Measurements from ENCODE around the gene USP2. TPM values are rescaled to one million over a fixed set of nuclear protein-coding genes. Genes with fewer than 3 reads are reported as not detected.

USP2 gene
- total and polyA plus RNA-seq, 2 of the 4 experiments (the other 2 are of a cell fraction): 0.18 to 0.79 TPM

- Histone ChIP-seq H2BK20ac (ENCODE audit: low read depth, low read length) (no peak overlapping the region), H3K9me1 (ENCODE audit: insufficient read depth, low read length) (no peaks in the 10 kb centered on the region)
Observed at GRCh38 chr11:119388103-119388502, 6.6 kb upstream of the USP2 start.

More at GRCh38 chr11:119388103-119388502, 6.6 kb upstream of the USP2 start:
- WGBS, 2 experiments (ENCODE audit: extremely low coverage in 2 of 2, insufficient read length in 1 of 2): no CpG with 5 or more reads among the region's 7 CpGs
- Histone ChIP-seq H4K20me1 (ENCODE audit: insufficient read depth, low read length) (no peaks in the 10 kb centered on the region), H3K14ac (replicated peaks; ENCODE audit: low read depth, low read length) (no peak overlapping the region), H3K4ac (ENCODE audit: low read depth, low read length) (no peak overlapping the region), H3K18ac (ENCODE audit: low read depth, low read length) (no peak overlapping the region), H4K8ac (ENCODE audit: low read depth in 2 of 2, low read length in 2 of 2) (no peak overlapping the region), H2BK5ac (ENCODE audit: low read depth, low read length, poor library complexity, severe bottlenecking) (no peak overlapping the region), H2AK9ac (replicated peaks; ENCODE audit: low read depth, low read length, poor library complexity) (no peak overlapping the region), H3K4me2 (ENCODE audit: low read depth, low read length) (no peak overlapping the region), H3K4me3 (ENCODE audit: insufficient read depth, low read depth, low read length) (no peak overlapping the region), H2BK15ac (ENCODE audit: low read depth, low read length) (no peak overlapping the region), H2AK5ac (ENCODE audit: low read depth, low read length) (no peak overlapping the region), H2AFZ (replicated peaks; ENCODE audit: low read length, poor library complexity) (no peak overlapping the region), H3K27me3 (ENCODE audit: control insufficient read depth, insufficient read depth, low read length) (peaks cover 33% of the 10 kb centered on the region), H2BK120ac (ENCODE audit: low read depth, low read length) (no peak overlapping the region), H3K36me3 (ENCODE audit: control insufficient read depth, insufficient read depth, low read length) (no peaks in the 10 kb centered on the region), H3K27ac (ENCODE audit: insufficient read depth, low read length) (no peak overlapping the region), H4K5ac (ENCODE audit: low read depth, low read length) (no peak overlapping the region), H3K4me1 (ENCODE audit: control insufficient read depth, insufficient read depth, low read length) (no peaks in the 10 kb centered on the region), H3K9ac (ENCODE audit: low read depth, low read length) (no peak overlapping the region), H3K56ac (ENCODE audit: extremely low read depth, insufficient read depth, low read length) (no peak overlapping the region), H3K79me1 (ENCODE audit: low read depth in 1 of 2, low read length in 2 of 2) (no peaks in the 10 kb centered on the region), H4K91ac (ENCODE audit: insufficient read depth, low read depth, low read length) (no peak overlapping the region), H3K23ac (ENCODE audit: low read depth, low read length) (no peak overlapping the region), H3K9me3 (ENCODE audit: control insufficient read depth, insufficient read depth, low read length) (no peaks in the 10 kb centered on the region)
- BruUV-seq (replicated peaks): no TSS peak
- no peak for DNase-seq
- intact Hi-C loops (cut with micrococcal nuclease): no loop called here
- ATAC-seq (ENCODE audit: low read depth): no peak
- dilution Hi-C loops (cut with HindIII; ENCODE audit: low sequenced_read_pairs, unreplicated experiment): no loop called here
- ChIA-PET CTCF (no interaction called here), POLR2A (ENCODE audit: unreplicated experiment) (no interaction called here)
- TF ChIP-seq USF2 (IDR thresholded peaks at IDR 0.05; ENCODE audit: low read depth, low read length) (no peak), MAZ (IDR thresholded peaks at IDR 0.05; ENCODE audit: borderline replicate concordance, low read depth, low read length) (no peak), CHD1 (IDR thresholded peaks at IDR 0.05; ENCODE audit: low read depth, low read length) (no peak), MXI1 (IDR thresholded peaks at IDR 0.05; ENCODE audit: borderline replicate concordance, low read depth, low read length) (no peak), RFX5 (IDR thresholded peaks at IDR 0.05; ENCODE audit: low read depth, low read length) (no peak), ELK1 (IDR thresholded peaks at IDR 0.05; ENCODE audit: borderline replicate concordance, low read depth, low read length) (no peak), SMC3 (IDR thresholded peaks at IDR 0.05; ENCODE audit: low read depth, low read length) (no peak), POLR2A (IDR thresholded peaks at IDR 0.05; ENCODE audit: low read depth, low read length) (no peak), RCOR1 (IDR thresholded peaks at IDR 0.05; ENCODE audit: insufficient replicate concordance, low read length) (no peak), NFE2L2 (IDR thresholded peaks at IDR 0.05; ENCODE audit: low read depth, low read length) (no peak), BHLHE40 (IDR thresholded peaks at IDR 0.05; ENCODE audit: low read depth, low read length) (no peak), FOS (IDR thresholded peaks at IDR 0.05; ENCODE audit: low read depth, low read length) (no peak), RAD21 (IDR thresholded peaks at IDR 0.05; ENCODE audit: low read length) (no peak), MAFK (IDR thresholded peaks at IDR 0.05; ENCODE audit: low read depth, low read length) (no peak), CTCF (conservative IDR thresholded peaks at IDR 0.05; ENCODE audit: low read depth, low read length) (no peak), CEBPB (IDR thresholded peaks at IDR 0.05; ENCODE audit: low read depth, low read length) (no peak)
- in situ Hi-C loops (cut with MboI; ENCODE audit: low sequenced_read_pairs): no loop called here

Data from IMR-90 (cell line).